Thoracic aorta (tissue), 2 donors: ENCODE data around the gene CD300LG. TPM values are rescaled to one million over a fixed set of nuclear protein-coding genes. Genes with fewer than 3 reads are reported as not detected.
"Not testable (repeated sequence)": the region's sequence is repeated elsewhere in the genome, so short reads cannot be mapped to it uniquely, and the experiment has no call there.

Experiments used
- ATAC-seq: fragments of 150-250 bp; one replicate; pipeline ENCODE4 v1.8.0; 2017; ENCODE audit warnings: low read depth; ENCODE audit not compliant: insufficient number of reproducible peaks, low FRiP score
- DNase-seq: peaks from one replicate; pipeline ENCODE4 v3.0.0-alpha.2; 2020; ENCODE audit warnings: low spot score
- H3K27ac ChIP-seq, 2 donors: fragments of 200-600 bp; sonication (generic); 1 replicate in 1 of 2; 2 replicates in 1 of 2; pipeline ENCODE4 v1.5.1; 2016; ENCODE audit warnings: mild to moderate bottlenecking in 2 of 2, moderate library complexity in 2 of 2
- H3K27me3 ChIP-seq: fragments of 200-600 bp; sonication (generic); replicated peaks from 2 replicates; pipeline ENCODE4 v1.6.0; 2016; ENCODE audit warnings: mild to moderate bottlenecking; ENCODE audit not compliant: insufficient read depth
- H3K36me3 ChIP-seq: fragments of 200-600 bp; sonication (generic); one replicate; pipeline ENCODE4 v1.5.1; 2016
- H3K4me1 ChIP-seq, 2 donors: fragments of 200-600 bp; sonication (generic); 1 replicate in 1 of 2; 2 replicates in 1 of 2; pipeline versions ENCODE4 v1.5.1 to v1.6.0; 2016; ENCODE audit warnings: low read depth in 2 of 2, mild to moderate bottlenecking in 1 of 2; ENCODE audit not compliant: control insufficient read depth in 1 of 2
- H3K4me3 ChIP-seq: fragments of 200-600 bp; sonication (generic); 2 replicates; pipeline ENCODE4 v1.5.1; 2016; ENCODE audit warnings: mild to moderate bottlenecking
- H3K9me3 ChIP-seq: fragments of 200-600 bp; sonication (generic); 2 replicates; pipeline ENCODE4 v1.5.1; 2016
- total RNA-seq, 2 donors: library from RNA; depleted of rRNA; stranded (reverse); fragments of >200 nt; gene quantifications; one replicate each; pipeline versions ENCODE4 v1.1.0 to v1.2.3, GENCODE V29; 2016
- TF ChIP-seq, protein P1 (sequence below): fragments of 200-600 bp; sonication (generic); IDR thresholded peaks from one replicate; pipeline ENCODE4 v1.5.1; 2019; ENCODE audit warnings: antibody characterized with exemption

Gene CD300LG
- total RNA-seq, 2 donors from 2014 or later, result 0.35 to 3.2 TPM

DNA sequence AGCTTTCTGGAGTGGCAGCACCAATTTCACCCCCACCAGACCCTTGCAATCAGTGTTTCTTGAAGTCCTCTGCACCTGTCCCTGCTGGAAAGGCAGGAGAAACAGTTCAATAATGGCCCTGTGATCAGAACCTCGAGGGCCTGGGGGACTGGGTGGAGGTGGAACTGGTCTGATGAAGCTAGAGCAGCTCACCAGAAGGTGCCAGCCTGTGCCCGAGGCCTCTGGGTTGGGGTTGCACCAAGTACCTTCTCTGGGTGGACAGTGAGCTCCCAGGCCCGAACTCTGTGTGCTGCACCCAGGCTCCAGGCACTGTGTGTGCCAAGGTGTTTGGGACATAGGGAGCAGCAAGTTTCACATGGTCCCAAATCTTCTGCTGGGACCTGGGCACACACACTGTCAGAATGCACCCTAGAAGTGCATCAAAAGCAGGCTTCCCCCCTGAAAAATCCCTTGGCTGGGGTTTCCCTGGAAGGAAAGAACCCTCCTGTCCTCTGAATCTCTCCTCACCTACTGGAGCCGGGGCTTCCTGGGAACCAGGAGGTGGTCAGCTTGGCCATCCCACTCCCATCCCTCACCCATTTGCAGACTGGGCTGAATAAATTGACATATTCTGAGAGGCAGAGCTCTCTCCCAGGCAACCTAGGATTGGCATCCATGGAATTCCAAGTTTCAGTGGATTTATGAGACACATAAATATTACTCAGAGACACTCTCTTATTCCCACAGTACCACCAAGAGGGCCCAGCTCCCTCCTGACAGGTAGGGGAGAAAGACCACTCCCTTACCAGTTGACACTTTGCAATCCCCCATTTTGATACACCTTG, 17.4 kb downstream of the CD300LG start:
- TF ChIP-seq, protein P1, sequence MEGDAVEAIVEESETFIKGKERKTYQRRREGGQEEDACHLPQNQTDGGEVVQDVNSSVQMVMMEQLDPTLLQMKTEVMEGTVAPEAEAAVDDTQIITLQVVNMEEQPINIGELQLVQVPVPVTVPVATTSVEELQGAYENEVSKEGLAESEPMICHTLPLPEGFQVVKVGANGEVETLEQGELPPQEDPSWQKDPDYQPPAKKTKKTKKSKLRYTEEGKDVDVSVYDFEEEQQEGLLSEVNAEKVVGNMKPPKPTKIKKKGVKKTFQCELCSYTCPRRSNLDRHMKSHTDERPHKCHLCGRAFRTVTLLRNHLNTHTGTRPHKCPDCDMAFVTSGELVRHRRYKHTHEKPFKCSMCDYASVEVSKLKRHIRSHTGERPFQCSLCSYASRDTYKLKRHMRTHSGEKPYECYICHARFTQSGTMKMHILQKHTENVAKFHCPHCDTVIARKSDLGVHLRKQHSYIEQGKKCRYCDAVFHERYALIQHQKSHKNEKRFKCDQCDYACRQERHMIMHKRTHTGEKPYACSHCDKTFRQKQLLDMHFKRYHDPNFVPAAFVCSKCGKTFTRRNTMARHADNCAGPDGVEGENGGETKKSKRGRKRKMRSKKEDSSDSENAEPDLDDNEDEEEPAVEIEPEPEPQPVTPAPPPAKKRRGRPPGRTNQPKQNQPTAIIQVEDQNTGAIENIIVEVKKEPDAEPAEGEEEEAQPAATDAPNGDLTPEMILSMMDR, result no peak
- Histone ChIP-seq H3K9me3 (no peaks in the 10 kb centered on the region), H3K27me3 (no peaks in the 10 kb centered on the region), H3K4me1 (peaks cover 19 to 30% of the 10 kb centered on the region in 2 donors), H3K4me3 (no peak overlapping the region), H3K36me3 (no peaks in the 10 kb centered on the region), H3K27ac (no peak overlapping the region)
- DNase-seq, result no peak
- ATAC-seq, result no peak

DNA sequence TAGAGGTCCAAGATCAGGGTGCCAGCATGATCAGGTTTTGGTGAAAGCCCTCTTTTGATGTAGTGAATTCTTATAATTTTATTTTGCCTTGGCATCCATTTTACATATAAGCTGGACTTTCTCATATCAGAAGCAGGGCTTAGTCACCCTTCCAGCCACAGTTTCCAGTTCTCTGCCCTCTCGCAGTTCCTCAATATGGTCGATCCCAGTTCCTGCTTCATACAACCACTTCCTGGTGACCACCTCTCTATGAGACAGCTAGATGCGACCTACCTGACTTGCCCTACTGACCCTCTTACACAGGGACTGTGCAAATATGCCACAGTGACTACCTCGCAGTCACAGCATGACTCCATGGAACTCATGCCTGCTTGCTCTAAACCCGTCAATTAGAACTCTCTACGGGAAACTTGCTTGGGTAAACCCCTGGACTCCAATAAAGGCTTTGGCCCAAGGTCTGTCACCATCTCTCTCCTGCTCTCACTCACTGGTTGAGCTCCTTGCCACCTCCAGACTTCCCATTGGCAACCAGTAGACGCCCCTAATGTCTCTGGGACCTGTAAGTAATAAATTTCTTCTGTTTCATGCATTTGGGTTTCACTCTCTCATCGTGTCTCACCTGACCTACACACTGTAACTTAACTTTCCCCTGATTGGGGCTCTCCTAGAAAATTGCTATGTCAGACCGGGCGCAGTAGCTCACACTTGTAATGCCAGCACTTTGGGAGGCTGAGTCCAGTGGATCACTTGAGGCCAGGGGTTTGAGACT, 21.4 kb downstream of the CD300LG start:
- Histone ChIP-seq H3K4me1 (no peaks in the 10 kb centered on the region), H3K27me3 (no peaks in the 10 kb centered on the region), H3K9me3 (no peaks in the 10 kb centered on the region), H3K4me3 (no peak overlapping the region), H3K36me3 (no peaks in the 10 kb centered on the region), H3K27ac (no peak overlapping the region)
- no peak for ATAC-seq
- DNase-seq, result no peak
- TF ChIP-seq, protein P1, result no peak

- not testable (repeated sequence) for DNase-seq, H3K36me3 ChIP-seq, H3K4me1 ChIP-seq, H3K27ac ChIP-seq, H3K4me3 ChIP-seq, ATAC-seq, H3K27me3 ChIP-seq, H3K9me3 ChIP-seq
These were observed 22.1 kb downstream of the CD300LG start for GRCh38 chr17:43869031-43869430.

GRCh38 chr17:43871946-43872690, 25.1 kb downstream of the CD300LG start:
- TF ChIP-seq, protein P1, result no peak
- ATAC-seq (no peak), DNase-seq (no peak)
- H3K9me3 ChIP-seq, result no peaks in the 10 kb centered on the region
- no peak overlapping the region for H3K27ac ChIP-seq
- H3K4me1 ChIP-seq, result no peaks in the 10 kb centered on the region
- no peaks in the 10 kb centered on the region for H3K27me3 ChIP-seq
- H3K36me3 ChIP-seq, result no peaks in the 10 kb centered on the region
- H3K4me3 ChIP-seq, result no peak overlapping the region

GRCh38 chr17:43873091-43873490, 26.1 kb downstream of the CD300LG start:
- ATAC-seq, result no peak
- Histone ChIP-seq H3K36me3 (peaks cover 3% of the 10 kb centered on the region), H3K4me1 (no peaks in the 10 kb centered on the region), H3K27me3 (no peaks in the 10 kb centered on the region), H3K4me3 (no peak overlapping the region), H3K27ac (no peak overlapping the region), H3K9me3 (no peaks in the 10 kb centered on the region)
- DNase-seq, result no peak
- TF ChIP-seq, protein P1, result no peak
